ENCODE measurements around the gene POLR1B.
"Not testable (repeated sequence)": the region's sequence is repeated elsewhere in the genome, so short reads cannot be mapped to it uniquely, and the experiment has no call there.

POLR1B gene

GRCh38 chr2:112541315-112542122, 746 bp upstream of the POLR1B start:
- peak; percentile 42 for DNase-seq (ENCODE audit: low read depth)

GRCh38 chr2:112542984-112543661, 858 bp downstream of the POLR1B start:
- DNase-seq (ENCODE audit: low read depth), result no peak

- DNase-seq (ENCODE audit: low read depth), result peak; percentile 12
These were observed 5.1 kb downstream of the POLR1B start for GRCh38 chr2:112547333-112547732.

- no peak for DNase-seq (ENCODE audit: low read depth)
These were observed 6.7 kb downstream of the POLR1B start for GRCh38 chr2:112548980-112549379.

- DNase-seq (ENCODE audit: low read depth), result no peak
These were observed 23.8 kb downstream of the POLR1B start for GRCh38 chr2:112566104-112566503.

GRCh38 chr2:112566508-112566907, 24.2 kb downstream of the POLR1B start:
- DNase-seq (ENCODE audit: low read depth), result not testable (repeated sequence)

- no peak for DNase-seq (ENCODE audit: low read depth)
These were observed 29.7 kb downstream of the POLR1B start for GRCh38 chr2:112572005-112572404.

- DNase-seq (ENCODE audit: low read depth), result peak; percentile 21
These were observed 35.5 kb downstream of the POLR1B start for GRCh38 chr2:112577756-112578155.

- DNase-seq (ENCODE audit: low read depth), result peak; percentile 87
These were observed 37.0 kb downstream of the POLR1B start for GRCh38 chr2:112579241-112579640.

- DNase-seq (ENCODE audit: low read depth), result no peak
These were observed 37.8 kb downstream of the POLR1B start for GRCh38 chr2:112580084-112580483.

GRCh38 chr2:112582314-112582746, 40.1 kb downstream of the POLR1B start:
- DNase-seq (ENCODE audit: low read depth), result peak; percentile 54

GRCh38 chr2:112583497-112584133, 41.4 kb downstream of the POLR1B start:
- peak; percentile 13 for DNase-seq (ENCODE audit: low read depth)

- DNase-seq (ENCODE audit: low read depth), result peak; percentile 96
These were observed 42.0 kb downstream of the POLR1B start, which contains the start of gene CHCHD5 for GRCh38 chr2:112584134-112584890. Gene CHCHD5, plus strand, starts transcription at chr2:112584609. Its CDS starts 39 bp downstream, at chr2:112584648.

GRCh38 chr2:112584891-112585250, 42.6 kb downstream of the POLR1B start:
- DNase-seq (ENCODE audit: low read depth), result no peak

GRCh38 chr2:112585400-112585799, 43.1 kb downstream of the POLR1B start:
- no peak for DNase-seq (ENCODE audit: low read depth)

GRCh38 chr2:112585873-112586464, 43.7 kb downstream of the POLR1B start:
- DNase-seq (ENCODE audit: low read depth), result no peak

GRCh38 chr2:112588611-112589045, 46.4 kb downstream of the POLR1B start:
- DNase-seq (ENCODE audit: low read depth), result no peak

- DNase-seq (ENCODE audit: low read depth), result no peak
These were observed 49.1 kb downstream of the POLR1B start for GRCh38 chr2:112591413-112591812.

- no peak for DNase-seq (ENCODE audit: low read depth)
These were observed 51.5 kb downstream of the POLR1B start for GRCh38 chr2:112593736-112594135.

GRCh38 chr2:112597537-112598322, 55.5 kb downstream of the POLR1B start:
- DNase-seq (ENCODE audit: low read depth), result no peak

- no peak for DNase-seq (ENCODE audit: low read depth)
These were observed 58.4 kb downstream of the POLR1B start for GRCh38 chr2:112600634-112601033.

Data from stromal cell of bone marrow (primary cell).